Measurements from ENCODE around the gene SPESP1.

GRCh38 chr15:68982976-68983563 is 52.7 kb downstream of the SPESP1 start:
- no peak for TF ChIP-seq CTCF (IDR thresholded peaks at IDR 0.05 in 4 of 5, conservative IDR thresholded peaks at IDR 0.05 in 1 of 5)
- no peak for TF ChIP-seq POLR2A (IDR thresholded peaks at IDR 0.05)

Data from gastrocnemius medialis (tissue), 4 donors.